ENCODE results near the gene INPP5D. TPM values are rescaled to one million over a fixed set of nuclear protein-coding genes. Genes with fewer than 3 reads are reported as not detected.

Gene INPP5D
- total and polyA plus RNA-seq, 2 donors (not counting 1 experiment from before 2014, with no cell fraction given), result 0.01 to 0.33 TPM

GRCh38 chr2:233143700-233144331 lies 83.7 kb downstream of the INPP5D start:
- no peaks in the 10 kb centered on the region for H4K20me1 ChIP-seq (ENCODE audit: control insufficient read depth, extremely low read depth, insufficient read depth, low read length)
- H3K4me1 ChIP-seq (ENCODE audit: control insufficient read depth, extremely low read depth, insufficient read depth, low read length), result no peaks in the 10 kb centered on the region
- H2AFZ ChIP-seq (ENCODE audit: low read length), result no peak overlapping the region
- no peak for DNase-seq (ENCODE audit: low read depth in 2 of 2)
- H3K27ac ChIP-seq (ENCODE audit: insufficient read depth, low read length), result no peak overlapping the region
- TF ChIP-seq CTCF (conservative IDR thresholded peaks at IDR 0.05 in 1 of 2, IDR thresholded peaks at IDR 0.05 in 1 of 2; ENCODE audit: low read depth in 1 of 2, low read length in 2 of 2) (no peak), EZH2 (IDR thresholded peaks at IDR 0.05; ENCODE audit: low read length, missing control alignments) (no peak)
- no peak overlapping the region for H3K4me3 ChIP-seq (replicated peaks in 1 of 4; ENCODE audit: control extremely low read depth in 1 of 4, insufficient read depth in 1 of 4, low read depth in 3 of 4, low read length in 4 of 4)
- H3K79me2 ChIP-seq (ENCODE audit: control insufficient read depth, insufficient read depth, low read length), result no peaks in the 10 kb centered on the region
- no peak overlapping the region for H3K4me2 ChIP-seq (ENCODE audit: extremely low read depth, insufficient read depth, low read length)
- H3K9me3 ChIP-seq (ENCODE audit: control insufficient read depth, insufficient read depth, low read depth, low read length), result no peaks in the 10 kb centered on the region
- no peaks in the 10 kb centered on the region for H3K36me3 ChIP-seq (ENCODE audit: control insufficient read depth, insufficient read depth, low read length)
- no peaks in the 10 kb centered on the region for H3K27me3 ChIP-seq (ENCODE audit: control insufficient read depth, insufficient read depth, low read length)
- H3K9ac ChIP-seq (ENCODE audit: insufficient read depth, low read length), result no peak overlapping the region

GRCh38 chr2:233145726-233146125 lies 85.6 kb downstream of the INPP5D start:
- no peaks in the 10 kb centered on the region for H4K20me1 ChIP-seq (ENCODE audit: control insufficient read depth, extremely low read depth, insufficient read depth, low read length)
- no peak for DNase-seq (ENCODE audit: low read depth in 2 of 2)
- H3K4me1 ChIP-seq (ENCODE audit: control insufficient read depth, extremely low read depth, insufficient read depth, low read length), result no peaks in the 10 kb centered on the region
- H3K36me3 ChIP-seq (ENCODE audit: control insufficient read depth, insufficient read depth, low read length), result no peaks in the 10 kb centered on the region
- H3K9ac ChIP-seq (ENCODE audit: insufficient read depth, low read length), result no peak overlapping the region
- H2AFZ ChIP-seq (ENCODE audit: low read length), result no peak overlapping the region
- TF ChIP-seq CTCF (conservative IDR thresholded peaks at IDR 0.05 in 1 of 2, IDR thresholded peaks at IDR 0.05 in 1 of 2; ENCODE audit: low read depth in 1 of 2, low read length in 2 of 2) (no peak), EZH2 (IDR thresholded peaks at IDR 0.05; ENCODE audit: low read length, missing control alignments) (no peak)
- H3K79me2 ChIP-seq (ENCODE audit: control insufficient read depth, insufficient read depth, low read length), result no peaks in the 10 kb centered on the region
- H3K4me3 ChIP-seq (replicated peaks in 1 of 4; ENCODE audit: control extremely low read depth in 1 of 4, insufficient read depth in 1 of 4, low read depth in 3 of 4, low read length in 4 of 4), result no peak overlapping the region
- no peak overlapping the region for H3K27ac ChIP-seq (ENCODE audit: insufficient read depth, low read length)
- no peak overlapping the region for H3K4me2 ChIP-seq (ENCODE audit: extremely low read depth, insufficient read depth, low read length)
- no peaks in the 10 kb centered on the region for H3K27me3 ChIP-seq (ENCODE audit: control insufficient read depth, insufficient read depth, low read length)
- no peaks in the 10 kb centered on the region for H3K9me3 ChIP-seq (ENCODE audit: control insufficient read depth, insufficient read depth, low read depth, low read length)

- H3K27me3 ChIP-seq (ENCODE audit: control insufficient read depth, insufficient read depth, low read length), result no peaks in the 10 kb centered on the region
- no peak overlapping the region for H3K27ac ChIP-seq (ENCODE audit: insufficient read depth, low read length)
- no peaks in the 10 kb centered on the region for H4K20me1 ChIP-seq (ENCODE audit: control insufficient read depth, extremely low read depth, insufficient read depth, low read length)
- no peaks in the 10 kb centered on the region for H3K36me3 ChIP-seq (ENCODE audit: control insufficient read depth, insufficient read depth, low read length)
- no peak overlapping the region for H3K4me3 ChIP-seq (replicated peaks in 1 of 4; ENCODE audit: control extremely low read depth in 1 of 4, insufficient read depth in 1 of 4, low read depth in 3 of 4, low read length in 4 of 4)
- no peak overlapping the region for H3K9ac ChIP-seq (ENCODE audit: insufficient read depth, low read length)
- H3K4me1 ChIP-seq (ENCODE audit: control insufficient read depth, extremely low read depth, insufficient read depth, low read length), result no peaks in the 10 kb centered on the region
- no peak for DNase-seq (ENCODE audit: low read depth in 2 of 2)
- H3K79me2 ChIP-seq (ENCODE audit: control insufficient read depth, insufficient read depth, low read length), result no peaks in the 10 kb centered on the region
- H3K4me2 ChIP-seq (ENCODE audit: extremely low read depth, insufficient read depth, low read length), result no peak overlapping the region
- no peaks in the 10 kb centered on the region for H3K9me3 ChIP-seq (ENCODE audit: control insufficient read depth, insufficient read depth, low read depth, low read length)
- no peak for TF ChIP-seq EZH2 (IDR thresholded peaks at IDR 0.05; ENCODE audit: low read length, missing control alignments)
- no peak for TF ChIP-seq CTCF (conservative IDR thresholded peaks at IDR 0.05 in 1 of 2, IDR thresholded peaks at IDR 0.05 in 1 of 2; ENCODE audit: low read depth in 1 of 2, low read length in 2 of 2)
- H2AFZ ChIP-seq (ENCODE audit: low read length), result no peak overlapping the region
Measured at GRCh38 chr2:233146194-233146593, 86.1 kb downstream of the INPP5D start.

All from fibroblast of lung (primary cell).